22Rv1 (cell line): Measurements from ENCODE around the gene WDFY3.

Source experiments
- H3K27ac ChIP-seq: fragments of 450-650 bp; 2 replicates; pipeline ENCODE4 v1.5.1; 2017
- CTCF ChIP-seq: fragments of 450-650 bp; IDR thresholded peaks from 2 replicates; pipeline ENCODE4 v1.5.1; 2017; ENCODE audit warnings: mild to moderate bottlenecking
- ZFX ChIP-seq: fragments of 450-650 bp; IDR thresholded peaks from 2 replicates; pipeline ENCODE4 v1.6.1; 2017; ENCODE audit warnings: antibody characterized with exemption, borderline replicate concordance

The WDFY3 gene

GRCh38 chr4:84632092-84632491 is 334.4 kb downstream of the WDFY3 start:
- H3K27ac ChIP-seq: no peak overlapping the region
- no peak for TF ChIP-seq CTCF
- TF ChIP-seq ZFX: no peak

GRCh38 chr4:84631573-84631972 is 334.9 kb downstream of the WDFY3 start:
- no peak for TF ChIP-seq ZFX
- H3K27ac ChIP-seq: no peak overlapping the region

GRCh38 chr4:84626673-84627072 is 339.8 kb downstream of the WDFY3 start:
- no peak overlapping the region for H3K27ac ChIP-seq
- TF ChIP-seq ZFX: no peak
- no peak for TF ChIP-seq CTCF

GRCh38 chr4:84623661-84624060 is 342.8 kb downstream of the WDFY3 start:
- TF ChIP-seq ZFX (no peak), CTCF (no peak)
- H3K27ac ChIP-seq: no peak overlapping the region

- no peak overlapping the region for H3K27ac ChIP-seq
Observed at GRCh38 chr4:84622959-84623358, 343.5 kb downstream of the WDFY3 start.

More at GRCh38 chr4:84622959-84623358, 343.5 kb downstream of the WDFY3 start:
- TF ChIP-seq CTCF (no peak), ZFX (no peak)
